Upper lobe of left lung (tissue), 6 donors: ENCODE data around the gene TIMM8B. TPM values are rescaled to one million over a fixed set of nuclear protein-coding genes. Genes with fewer than 3 reads are reported as not detected.

ENCODE experiments used
- ATAC-seq, 2 donors: fragments of 200-7000 bp; cut with Tn5 transposase; one replicate each; pipeline ENCODE4 v1.9.1; 2022; ENCODE audit warnings: mild to moderate bottlenecking in 2 of 2, moderate library complexity in 2 of 2; ENCODE audit not compliant: low FRiP score in 2 of 2
- DNase-seq, 2 donors: peaks; one replicate each; pipeline ENCODE4 v3.0.0-alpha.2; 2019 to 2020
- H3K27ac ChIP-seq, 4 donors: fragments of 200-600 bp; sonication (generic); one replicate each; pipeline ENCODE4 v1.5.1; 2016 to 2019
- H3K27me3 ChIP-seq, 4 donors: fragments of 200-600 bp; sonication (generic); one replicate each; pipeline ENCODE4 v1.5.1; 2017 to 2019
- H3K36me3 ChIP-seq, 4 donors: fragments of 200-600 bp; sonication (generic); one replicate each; pipeline ENCODE4 v1.5.1; 2016 to 2019
- H3K4me1 ChIP-seq, 4 donors: fragments of 200-600 bp; sonication (generic); one replicate each; pipeline ENCODE4 v1.5.1; 2018 to 2019
- H3K4me3 ChIP-seq, 4 donors: fragments of 200-600 bp; sonication (generic); one replicate each; pipeline ENCODE4 v1.5.1; 2017 to 2019; ENCODE audit warnings: mild to moderate bottlenecking in 2 of 4, moderate library complexity in 1 of 4
- H3K9me3 ChIP-seq, 4 donors: fragments of 200-600 bp; sonication (generic); one replicate each; pipeline ENCODE4 v1.5.1; 2018 to 2019
- CTCF ChIP-seq, 6 experiments: fragments of 450-650 bp in 4 of 6; fragments of 200-600 bp in 2 of 6; sonication (generic) in 2 of 6; IDR thresholded peaks; one replicate each; pipeline ENCODE4 v1.5.1; 2016 to 2019; ENCODE audit warnings: antibody characterized with exemption in 6 of 6
- EP300 ChIP-seq, 4 donors: sonication (generic); formaldehyde crosslinking; IDR thresholded peaks; one replicate each; pipeline ENCODE4 v1.5.1; 2017; ENCODE audit warnings: antibody characterized with exemption in 4 of 4, control low read depth in 2 of 4
- POLR2A ChIP-seq, 4 donors: fragments of 450-650 bp; IDR thresholded peaks; one replicate each; pipeline ENCODE4 v1.5.1; 2016 to 2017; ENCODE audit warnings: antibody characterized with exemption in 4 of 4, mild to moderate bottlenecking in 2 of 4
- POLR2AphosphoS5 ChIP-seq, 2 donors: sonication (generic); formaldehyde crosslinking; IDR thresholded peaks; one replicate each; pipeline ENCODE4 v1.5.1; 2017; ENCODE audit warnings: antibody characterized with exemption in 2 of 2
- WGBS, 2 donors: methylation state at CpG; one replicate each; pipeline ENCODE4 v1.1.5; 2017 to 2018; 5-methylcytosine and 5-hydroxymethylcytosine counted together
- small RNA-seq, 4 donors: library from RNA; depleted of rRNA; stranded (forward); fragments of <200 nt; gene quantifications; one replicate each; pipeline ENCODE3, GENCODE V24; 2016
- total RNA-seq, 6 donors: library from RNA; depleted of rRNA in 4 of 6; stranded (reverse); fragments of >200 nt in 4 of 6; gene quantifications; one replicate each; pipeline versions ENCODE4 v1.1.0 to v1.2.1, GENCODE V29; 2016 to 2021
- donor health status: DM: no; HTN: no; CAD: no; lungs with moderate emphysema.
- donor health status: DM: no; HTN: yes; CAD: no; lungs with severe emphysema.

TIMM8B gene
- total RNA-seq, 6 donors from 2014 or later = 10.8 to 50.7 (median 31.3) TPM

GRCh38 chr11:112042961-112043304 is 43.6 kb downstream of the TIMM8B start:
- peaks cover 10 to 78% (median 35%) of the 10 kb centered on the region in 4 donors for H3K36me3 ChIP-seq
- H3K4me1 ChIP-seq = no peaks in the 10 kb centered on the region
- TF ChIP-seq POLR2A (IDR thresholded peaks at IDR 0.05) = no peak
- no peak for TF ChIP-seq POLR2AphosphoS5 (IDR thresholded peaks at IDR 0.05)
- TF ChIP-seq EP300 (IDR thresholded peaks at IDR 0.05) = no peak
- TF ChIP-seq CTCF (IDR thresholded peaks at IDR 0.05) = no peak
- ATAC-seq = no peak
- H3K27ac ChIP-seq = no peak overlapping the region
- no peak for DNase-seq
- H3K27me3 ChIP-seq = no peaks in the 10 kb centered on the region
- H3K9me3 ChIP-seq = no peaks in the 10 kb centered on the region
- WGBS, 2 donors = 95 to 97% methylated on average over 2 of the region's 2 CpGs
- no peak overlapping the region for H3K4me3 ChIP-seq

- WGBS, 2 donors = 61 to 71% methylated on average over 6 of the region's 6 CpGs
- no peak overlapping the region for H3K4me3 ChIP-seq
- H3K27ac ChIP-seq = no peak overlapping the region
- TF ChIP-seq POLR2A (IDR thresholded peaks at IDR 0.05) (no peak), CTCF (IDR thresholded peaks at IDR 0.05) (no peak), EP300 (IDR thresholded peaks at IDR 0.05) (no peak), POLR2AphosphoS5 (IDR thresholded peaks at IDR 0.05) (no peak)
- H3K9me3 ChIP-seq = no peaks in the 10 kb centered on the region
- ATAC-seq (no peak), DNase-seq (no peak)
- H3K27me3 ChIP-seq = no peaks in the 10 kb centered on the region
- peaks cover 13 to 81% (median 38%) of the 10 kb centered on the region in 4 donors for H3K36me3 ChIP-seq
- no peaks in the 10 kb centered on the region for H3K4me1 ChIP-seq
Observed at GRCh38 chr11:112042161-112042960, 44.2 kb downstream of the TIMM8B start.

GRCh38 chr11:112037527-112037926 is 49.0 kb downstream of the TIMM8B start:
- DNase-seq = no peak

More at GRCh38 chr11:112037527-112037926, 49.0 kb downstream of the TIMM8B start:
- H3K27ac ChIP-seq = no peak overlapping the region
- no peak for TF ChIP-seq POLR2A (IDR thresholded peaks at IDR 0.05)
- no peak for TF ChIP-seq EP300 (IDR thresholded peaks at IDR 0.05)
- TF ChIP-seq CTCF (IDR thresholded peaks at IDR 0.05) = no peak
- TF ChIP-seq POLR2AphosphoS5 (IDR thresholded peaks at IDR 0.05) = no peak
- ATAC-seq = no peak
- no peaks in the 10 kb centered on the region for H3K9me3 ChIP-seq
- peaks cover 8 to 78% (median 26%) of the 10 kb centered on the region in 4 donors for H3K36me3 ChIP-seq
- no peak overlapping the region for H3K4me3 ChIP-seq
- H3K4me1 ChIP-seq = no peaks in the 10 kb centered on the region
- no peaks in the 10 kb centered on the region for H3K27me3 ChIP-seq

Small RNA genes within 50 kb of the gene (small RNA-seq; reads per million reads assigned to genes)
- 0 reads per million in 4 donors for gene AP000907.3

Other genes with a start within 250 kb of the TIMM8B start
- gene ALG9, start 215.2 kb downstream of the TIMM8B start, total RNA-seq = 10 to 100 TPM; 15.7 to 34.8 (median 20.9) TPM
- 1 to 10 TPM in 5 of 6 donors, under 1 TPM in 1; 0.44 to 5.2 (median 2.6) TPM for gene FDXACB1, start 207.6 kb downstream of the TIMM8B start, total RNA-seq
- gene CFAP68, start 207.2 kb downstream of the TIMM8B start, total RNA-seq = 10 to 100 TPM in 5 of 6 donors, 1 to 10 TPM in 1; 2.1 to 29.4 (median 19.5) TPM
- gene CRYAB, start 175.0 kb downstream of the TIMM8B start, total RNA-seq = 10 to 100 TPM; 21.0 to 79.7 (median 30.2) TPM
- gene HSPB2, start 174.0 kb downstream of the TIMM8B start, total RNA-seq = 1 to 10 TPM in 3 of 6 donors, under 1 TPM in 1, not detected in 2; 0.61 to 6.5 (median 1.9) TPM
- gene C11orf52, start 167.8 kb downstream of the TIMM8B start, total RNA-seq = 10 to 100 TPM in 4 of 6 donors, 1 to 10 TPM in 2; 7.1 to 26.7 (median 11.3) TPM
- 10 to 100 TPM; 10.9 to 55.5 (median 15.7) TPM for gene DIXDC1, start 149.4 kb downstream of the TIMM8B start, total RNA-seq
- 10 to 100 TPM; 12.6 to 37.7 (median 27.2) TPM for gene DLAT, start 61.3 kb downstream of the TIMM8B start, total RNA-seq
- 10 to 100 TPM in 1 of 6 donors, 1 to 10 TPM in 5; 1.2 to 24.1 (median 4.0) TPM for gene PIH1D2, start 12.7 kb downstream of the TIMM8B start, total RNA-seq
- 10 to 100 TPM in 5 of 6 donors, 1 to 10 TPM in 1; 8.3 to 24.5 (median 14.9) TPM for gene NKAPD1, start 12.5 kb downstream of the TIMM8B start, total RNA-seq
- 100 to 1,000 TPM in 1 of 6 donors, 10 to 100 TPM in 5; 27.5 to 107 (median 78.8) TPM for gene SDHD, start 117 bp upstream of the TIMM8B start, total RNA-seq
- 10 to 100 TPM; 37.1 to 75.4 (median 46.8) TPM for gene IL18, start 77.3 kb upstream of the TIMM8B start, total RNA-seq
- under 1 TPM in 2 of 6 donors, not detected in 4; 0.37 to 0.89 TPM for gene TEX12, start 80.6 kb upstream of the TIMM8B start, total RNA-seq
- gene BCO2, start 88.8 kb upstream of the TIMM8B start, total RNA-seq = 10 to 100 TPM in 2 of 6 donors, 1 to 10 TPM in 4; 2.1 to 18.2 (median 8.4) TPM
- 10 to 100 TPM; 15.0 to 26.5 (median 21.2) TPM for gene PTS, start 139.7 kb upstream of the TIMM8B start, total RNA-seq
- not detected for gene PLET1, start 174.1 kb upstream of the TIMM8B start, total RNA-seq